ENCODE results near the gene RPP38. TPM values are rescaled to one million over a fixed set of nuclear protein-coding genes. Genes with fewer than 3 reads are reported as not detected.

RPP38 gene
- total and polyA plus RNA-seq, 2 of the 13 experiments (the other 11 are each of a cell fraction or from before 2014, with no cell fraction given) = 11.7 to 16.4 TPM

GRCh38 chr10:15137036-15137359, 39.8 kb downstream of the RPP38 start (continued):
- TF ChIP-seq ZNF281 (CRISPR knock-in tag; IDR thresholded peaks at IDR 0.05; ENCODE audit: borderline replicate concordance) (no peak), CEBPB (IDR thresholded peaks at IDR 0.05; ENCODE audit: borderline replicate concordance, low read depth, low read length) (peak; percentile 62; the same call in 1 of the 2 replicates), EP300 (IDR thresholded peaks at IDR 0.05; ENCODE audit: low read depth in 2 of 2, low read length in 2 of 2) (peak in 1 of 2 experiments; percentile 62; a peak in 1 of 4 replicates), EP300 (CRISPR knock-in tag; IDR thresholded peaks at IDR 0.05; ENCODE audit: borderline replicate concordance) (no peak), ZNF552 (CRISPR knock-in tag; IDR thresholded peaks at IDR 0.05; ENCODE audit: borderline replicate concordance) (no peak), HMG20A (CRISPR knock-in tag; IDR thresholded peaks at IDR 0.05; ENCODE audit: borderline replicate concordance) (peak; percentile 37; the same call in 1 of the 2 replicates), HNF4G (IDR thresholded peaks at IDR 0.05; ENCODE audit: borderline replicate concordance, low read depth, low read length) (peak; percentile 70; the same call in 1 of the 2 replicates), HNF4G (CRISPR knock-in tag; IDR thresholded peaks at IDR 0.05; ENCODE audit: borderline replicate concordance, low read depth) (no peak), REST (IDR thresholded peaks at IDR 0.05; ENCODE audit: borderline replicate concordance in 1 of 2, low read depth in 1 of 2, low read length in 2 of 2) (no peak), RFXAP (CRISPR knock-in tag; IDR thresholded peaks at IDR 0.05; ENCODE audit: borderline replicate concordance) (no peak), HNF4A (CRISPR knock-in tag; IDR thresholded peaks at IDR 0.05) (peak; percentile 67), FOXP4 (CRISPR knock-in tag; IDR thresholded peaks at IDR 0.05) (no peak), ZNF547 (CRISPR knock-in tag; IDR thresholded peaks at IDR 0.05) (no peak), GABPB1 (CRISPR knock-in tag; IDR thresholded peaks at IDR 0.05) (no peak), PAXIP1 (CRISPR knock-in tag; conservative IDR thresholded peaks at IDR 0.05) (peak; percentile 64; the same call in 1 of the 2 replicates), ZNF670 (CRISPR knock-in tag; IDR thresholded peaks at IDR 0.05; ENCODE audit: borderline replicate concordance) (no peak), DRAP1 (CRISPR knock-in tag; IDR thresholded peaks at IDR 0.05) (no peak), HOXD1 (CRISPR knock-in tag; IDR thresholded peaks at IDR 0.05) (no peak)
